NCI-H748 (cell line): Measurements from ENCODE around the gene SSNA1.
A peak's percentile ranks its signal among the peaks of the same experiment; 100 is the strongest.

Source experiments
- DNase-seq: peaks from one replicate; lab custom pipeline; 2025; ENCODE audit not compliant: unreplicated experiment; lab: John Stamatoyannopoulos, UW

Gene SSNA1

GRCh38 chr9:137152844-137153405 lies 35.6 kb upstream of the SSNA1 start:
- DNase-seq, result no peak

DNA sequence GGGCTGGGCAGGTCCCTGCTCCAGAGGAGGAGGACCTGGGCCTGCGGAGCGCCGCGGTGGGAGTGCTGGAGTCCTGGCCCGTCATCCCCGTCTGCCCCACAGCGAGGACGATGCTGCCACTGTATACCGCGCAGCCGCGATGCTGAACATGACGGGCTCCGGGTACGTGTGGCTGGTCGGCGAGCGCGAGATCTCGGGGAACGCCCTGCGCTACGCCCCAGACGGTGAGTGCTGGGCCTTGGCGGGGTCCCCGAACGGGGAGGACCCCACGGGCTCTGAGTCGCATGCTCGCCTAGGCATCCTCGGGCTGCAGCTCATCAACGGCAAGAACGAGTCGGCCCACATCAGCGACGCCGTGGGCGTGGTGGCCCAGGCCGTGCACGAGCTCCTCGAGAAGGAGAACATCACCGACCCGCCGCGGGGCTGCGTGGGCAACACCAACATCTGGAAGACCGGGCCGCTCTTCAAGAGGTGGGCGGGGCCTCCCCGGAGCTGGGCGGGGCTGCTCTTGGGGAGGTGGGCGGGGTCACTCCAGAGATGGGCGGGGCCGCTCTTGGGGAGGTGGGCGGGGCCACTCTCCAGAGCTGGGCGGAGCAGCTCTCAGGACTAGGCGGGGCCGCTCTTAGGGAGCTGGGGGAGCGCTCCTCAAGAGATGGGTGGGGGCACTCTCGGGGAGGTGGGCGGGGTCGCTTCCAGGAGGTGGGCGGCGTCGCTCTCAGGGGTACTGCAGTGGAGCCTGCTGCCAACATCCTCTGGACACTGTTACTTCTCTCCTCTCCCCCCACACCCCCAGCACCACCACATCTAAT lies 31.7 kb upstream of the SSNA1 start:
- DNase-seq, result peak; percentile 55

DNA sequence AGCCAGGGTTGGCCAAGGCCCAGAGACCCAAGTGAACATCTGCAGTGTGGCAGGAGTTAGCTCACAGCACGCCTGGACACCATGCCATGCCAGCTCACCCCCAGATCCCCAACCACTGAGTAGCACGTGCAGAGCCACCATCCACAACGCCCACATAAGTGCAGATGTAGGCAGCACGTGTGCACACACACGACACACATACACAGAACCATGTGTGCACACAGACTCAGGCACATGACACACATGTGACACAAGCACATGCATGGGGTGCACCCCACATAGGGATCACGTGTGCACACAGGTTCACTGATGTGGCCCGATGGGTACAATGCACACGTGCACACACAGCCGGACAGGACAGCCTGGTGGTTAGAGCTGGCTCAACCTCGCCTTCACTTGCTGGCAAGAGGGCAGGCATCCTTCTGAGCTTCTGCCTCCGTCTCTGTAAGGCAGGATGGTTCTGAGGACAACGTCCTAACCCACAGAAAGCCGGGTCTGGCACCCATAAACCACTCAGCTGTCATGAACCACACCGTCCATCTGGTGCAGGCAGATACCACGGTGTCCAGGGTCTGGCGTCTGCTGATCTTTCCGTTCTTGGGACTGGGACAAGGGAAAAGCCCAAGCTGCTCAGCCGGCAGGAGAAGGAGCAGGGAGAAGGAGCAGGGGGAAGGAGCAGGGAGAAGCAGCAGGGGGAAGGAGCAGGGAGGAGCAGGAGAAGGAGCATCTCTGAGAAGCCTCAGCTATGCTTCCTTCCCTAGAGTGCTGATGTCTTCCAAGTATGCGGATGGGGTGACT lies 30.7 kb upstream of the SSNA1 start:
- no peak for DNase-seq

- DNase-seq, result peak; percentile 38
Measured at GRCh38 chr9:137158625-137159024, 29.9 kb upstream of the SSNA1 start.

GRCh38 chr9:137159105-137160053 lies 29.1 kb upstream of the SSNA1 start:
- no peak for DNase-seq

GRCh38 chr9:137160054-137160425 lies 28.4 kb upstream of the SSNA1 start:
- DNase-seq, result no peak

- DNase-seq, result peak; percentile 88
Measured at GRCh38 chr9:137160716-137161557, 27.5 kb upstream of the SSNA1 start.

GRCh38 chr9:137161558-137162486 lies 26.7 kb upstream of the SSNA1 start:
- peak; percentile 81 for DNase-seq

DNA sequence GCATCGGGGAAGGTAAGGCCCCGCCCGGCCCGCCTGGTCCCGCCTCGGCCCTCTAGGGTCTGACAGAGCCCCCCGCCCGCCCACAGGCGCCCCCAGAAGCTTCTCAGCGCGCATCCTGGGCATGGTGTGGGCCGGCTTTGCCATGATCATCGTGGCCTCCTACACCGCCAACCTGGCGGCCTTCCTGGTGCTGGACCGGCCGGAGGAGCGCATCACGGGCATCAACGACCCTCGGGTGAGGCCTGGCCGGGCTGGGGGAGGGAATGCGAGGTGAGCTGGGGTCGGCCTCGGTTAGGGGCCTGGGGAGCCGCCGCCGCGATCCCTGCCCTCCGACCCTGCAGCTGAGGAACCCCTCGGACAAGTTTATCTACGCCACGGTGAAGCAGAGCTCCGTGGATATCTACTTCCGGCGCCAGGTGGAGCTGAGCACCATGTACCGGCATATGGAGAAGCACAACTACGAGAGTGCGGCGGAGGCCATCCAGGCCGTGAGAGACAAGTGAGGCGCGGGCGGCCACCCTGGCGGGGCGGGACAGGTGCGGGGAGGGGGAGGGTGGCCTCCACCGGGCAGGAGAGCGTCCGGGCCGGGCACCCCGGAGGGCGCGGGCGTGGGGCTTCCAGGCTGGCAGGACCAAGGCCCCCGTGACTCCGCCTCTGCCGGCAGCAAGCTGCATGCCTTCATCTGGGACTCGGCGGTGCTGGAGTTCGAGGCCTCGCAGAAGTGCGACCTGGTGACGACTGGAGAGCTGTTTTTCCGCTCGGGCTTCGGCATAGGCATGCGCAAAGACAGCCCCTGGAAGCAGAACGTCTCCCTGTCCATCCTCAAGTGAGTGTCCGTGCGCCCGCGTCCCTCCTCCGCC lies 25.7 kb upstream of the SSNA1 start:
- DNase-seq, result peak; percentile 62

DNA sequence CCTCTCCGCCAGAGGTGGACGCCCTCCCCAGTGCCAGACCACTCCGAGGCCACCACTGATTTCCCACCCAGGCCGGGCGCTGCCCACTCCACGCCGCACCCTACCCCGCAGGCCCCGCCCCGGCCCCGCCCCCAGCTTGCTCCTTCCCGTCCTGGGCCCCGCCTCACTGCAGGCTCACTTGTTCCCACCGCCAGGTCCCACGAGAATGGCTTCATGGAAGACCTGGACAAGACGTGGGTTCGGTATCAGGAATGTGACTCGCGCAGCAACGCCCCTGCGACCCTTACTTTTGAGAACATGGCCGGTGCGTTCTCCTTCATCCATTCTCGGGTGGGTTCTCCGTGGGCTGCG lies 25.1 kb upstream of the SSNA1 start:
- no peak for DNase-seq

DNA sequence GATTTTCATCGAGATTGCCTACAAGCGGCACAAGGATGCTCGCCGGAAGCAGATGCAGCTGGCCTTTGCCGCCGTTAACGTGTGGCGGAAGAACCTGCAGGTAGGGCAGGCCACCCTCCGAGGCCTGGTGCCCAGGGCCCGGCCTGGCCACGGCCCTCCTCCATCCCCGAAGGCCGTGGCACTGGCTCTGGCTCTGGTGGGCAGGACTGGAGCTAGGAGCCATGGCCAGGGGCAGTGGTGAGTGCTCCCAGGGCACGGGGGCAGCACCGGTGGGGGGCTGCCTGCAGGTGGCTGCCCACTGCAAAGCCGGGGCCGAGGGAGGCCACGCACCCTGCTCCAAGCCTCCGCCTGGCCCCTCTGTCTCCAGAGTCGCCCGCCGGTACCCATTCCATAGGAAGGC lies 24.7 kb upstream of the SSNA1 start:
- DNase-seq, result no peak

DNA sequence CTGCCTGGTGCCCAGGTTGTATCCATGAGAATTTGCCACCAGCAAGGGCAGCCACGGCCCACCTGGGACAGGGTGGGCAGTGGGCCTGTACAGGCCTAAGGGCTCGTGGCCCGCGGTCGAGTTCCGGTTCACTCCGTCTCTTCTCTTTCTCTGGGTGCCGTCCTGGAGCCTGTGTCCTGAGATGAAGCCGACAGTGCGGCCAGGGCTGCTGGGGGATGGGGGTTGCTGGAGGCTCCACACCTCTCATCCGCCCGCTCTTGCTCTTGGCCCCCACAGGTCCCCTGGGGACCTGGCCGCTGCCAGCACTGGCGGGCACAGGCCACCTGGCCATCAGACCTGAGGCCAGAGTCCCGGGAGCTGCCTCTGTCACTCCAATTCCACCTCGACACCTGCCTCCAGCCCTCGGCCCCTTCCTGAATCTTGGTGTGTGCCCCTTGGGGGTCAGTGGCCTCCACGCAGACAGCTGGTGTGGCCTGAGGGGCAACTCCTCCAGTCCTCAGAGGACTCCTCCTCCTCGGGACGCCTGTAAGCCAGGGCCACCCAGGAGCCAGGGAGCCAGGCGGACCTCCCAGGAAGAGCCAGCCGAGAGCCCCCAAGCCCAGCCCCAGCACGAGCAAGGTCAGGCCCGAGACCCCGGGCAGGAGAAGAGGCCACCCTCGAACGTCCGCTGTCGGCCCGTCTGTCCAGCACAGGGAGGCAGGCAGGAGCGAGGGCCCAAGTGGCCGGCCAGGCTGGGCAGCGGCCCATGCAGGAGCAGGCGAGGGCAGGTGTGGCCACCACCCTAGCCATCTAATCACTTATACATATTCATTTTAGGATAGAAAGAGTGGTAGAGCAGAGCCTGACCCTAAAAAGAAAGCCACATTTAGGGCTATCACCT lies 23.9 kb upstream of the SSNA1 start:
- no peak for DNase-seq

DNA sequence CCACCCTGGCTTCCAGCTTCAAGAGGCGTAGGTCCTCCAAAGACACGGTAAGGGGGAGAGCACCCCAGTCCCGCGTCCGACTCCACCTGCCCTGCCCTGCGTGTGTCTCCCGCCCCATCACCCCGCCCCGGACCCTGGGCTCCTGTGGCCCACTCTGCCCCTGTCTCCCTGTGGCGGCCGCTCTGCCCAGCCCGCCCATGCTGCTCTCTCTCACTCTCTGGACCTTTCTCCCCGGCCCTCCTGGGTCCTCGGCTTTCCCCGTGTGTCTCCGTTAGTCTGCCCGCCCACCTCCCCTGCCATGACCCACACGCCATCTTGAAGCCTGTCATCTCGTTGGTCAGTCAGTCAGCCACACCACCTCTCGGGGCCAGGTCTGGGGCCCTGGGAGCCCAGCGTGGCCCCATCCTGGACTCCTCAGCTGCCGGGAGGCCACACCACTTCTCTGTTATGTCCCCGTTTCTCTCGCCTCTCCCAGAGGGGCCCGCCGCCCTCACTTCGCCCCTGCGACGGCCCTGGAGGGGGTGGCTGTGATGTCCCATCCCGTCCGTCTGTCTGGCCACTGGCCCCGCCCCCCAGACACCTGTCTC lies 23.1 kb upstream of the SSNA1 start:
- DNase-seq, result no peak

DNA sequence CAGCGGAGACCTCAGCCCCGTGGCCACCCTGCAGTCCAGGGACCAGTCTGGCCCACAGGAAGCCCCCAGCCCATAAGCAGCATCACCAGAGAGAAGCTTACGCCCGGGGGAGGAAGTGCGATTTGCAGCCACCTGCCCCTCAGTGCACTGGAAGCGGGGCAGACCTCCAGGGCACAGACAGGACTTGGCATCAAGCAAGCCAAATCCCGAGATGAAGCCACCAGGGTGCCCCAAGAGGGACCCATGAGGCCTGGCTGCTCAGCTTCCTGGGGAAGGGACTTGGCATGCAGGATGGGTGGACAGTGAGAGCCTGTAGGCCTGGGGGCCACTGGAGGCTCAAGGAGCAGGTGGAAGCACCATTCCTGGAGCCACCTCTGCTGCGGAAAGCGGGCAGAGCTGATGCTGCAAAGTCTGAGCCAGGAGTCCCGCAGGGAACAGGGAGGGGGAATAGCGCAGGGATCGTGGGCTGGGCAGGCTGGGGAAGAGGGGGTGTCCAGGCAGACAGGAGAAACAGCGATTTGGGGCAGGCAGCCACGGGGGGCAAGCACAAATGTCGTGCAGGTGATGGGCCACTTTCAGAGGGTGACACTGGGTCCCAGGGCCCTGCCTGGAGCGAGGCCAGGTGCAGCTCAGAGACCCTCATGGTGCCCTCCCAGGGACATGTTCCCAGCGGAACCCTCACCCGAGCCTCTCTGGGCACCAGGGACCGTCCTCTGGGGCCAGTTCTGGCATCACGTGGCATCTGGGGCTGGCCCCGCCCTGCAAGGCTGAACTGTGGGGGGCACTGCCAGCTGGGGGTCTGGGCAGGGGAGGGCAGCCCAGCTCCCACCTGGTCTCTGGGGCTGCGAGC lies 21.9 kb upstream of the SSNA1 start:
- no peak for DNase-seq

DNA sequence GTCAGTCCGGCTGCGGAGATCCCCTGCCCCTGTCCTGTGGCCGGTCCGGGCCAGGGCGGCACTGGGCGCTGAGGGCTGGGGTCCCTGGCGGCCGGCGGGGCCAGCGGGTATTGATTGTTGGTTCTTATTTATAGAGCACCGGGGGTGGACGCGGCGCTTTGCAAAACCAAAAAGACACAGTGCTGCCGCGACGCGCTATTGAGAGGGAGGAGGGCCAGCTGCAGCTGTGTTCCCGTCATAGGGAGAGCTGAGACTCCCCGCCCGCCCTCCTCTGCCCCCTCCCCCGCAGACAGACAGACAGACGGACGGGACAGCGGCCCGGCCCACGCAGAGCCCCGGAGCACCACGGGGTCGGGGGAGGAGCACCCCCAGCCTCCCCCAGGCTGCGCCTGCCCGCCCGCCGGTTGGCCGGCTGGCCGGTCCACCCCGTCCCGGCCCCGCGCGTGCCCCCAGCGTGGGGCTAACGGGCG lies 21.2 kb upstream of the SSNA1 start:
- peak; percentile 38 for DNase-seq
